SU-DHL-6 (cell line): Measurements from ENCODE around the gene STX8.

Source experiments
- EZH2phosphoT487 ChIP-seq: fragments of 200-600 bp; sonication (generic), shearing (Covaris generic); conservative IDR thresholded peaks from 2 replicates; pipeline ENCODE4 v1.6.1; 2018; ENCODE audit warnings: mild to moderate bottlenecking, antibody characterized with exemption, low read length, moderate library complexity, mixed read lengths
- TF ChIP-seq, protein P1 (sequence below): fragments of 200-600 bp; sonication (generic); IDR thresholded peaks from one replicate; pipeline ENCODE4 v1.5.1; 2017; ENCODE audit warnings: antibody characterized with exemption, mild to moderate bottlenecking, low read length, moderate library complexity; ENCODE audit not compliant: insufficient read depth, poor library complexity, severe bottlenecking

DNA sequence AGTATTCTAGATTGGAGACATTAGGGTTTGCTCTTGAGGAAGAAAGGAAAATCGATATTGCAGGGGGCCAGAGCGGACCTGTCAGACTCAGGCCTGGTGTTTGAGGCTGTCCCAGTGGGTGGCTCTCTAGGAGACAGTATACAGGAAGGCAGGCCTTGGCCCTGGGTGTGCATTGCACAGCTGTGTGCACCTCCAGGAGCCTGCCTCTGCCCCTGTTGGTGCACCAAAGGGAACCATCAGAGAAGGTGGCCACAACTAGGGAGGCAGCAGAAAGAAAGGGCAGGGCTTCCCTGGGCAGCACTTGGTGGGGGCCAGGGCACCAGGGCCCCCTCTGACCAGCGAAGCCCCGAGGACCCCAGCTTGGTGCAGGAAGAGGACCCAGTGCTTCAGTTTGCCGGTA is 366.3 kb downstream of the STX8 start:
- TF ChIP-seq, protein P1, sequence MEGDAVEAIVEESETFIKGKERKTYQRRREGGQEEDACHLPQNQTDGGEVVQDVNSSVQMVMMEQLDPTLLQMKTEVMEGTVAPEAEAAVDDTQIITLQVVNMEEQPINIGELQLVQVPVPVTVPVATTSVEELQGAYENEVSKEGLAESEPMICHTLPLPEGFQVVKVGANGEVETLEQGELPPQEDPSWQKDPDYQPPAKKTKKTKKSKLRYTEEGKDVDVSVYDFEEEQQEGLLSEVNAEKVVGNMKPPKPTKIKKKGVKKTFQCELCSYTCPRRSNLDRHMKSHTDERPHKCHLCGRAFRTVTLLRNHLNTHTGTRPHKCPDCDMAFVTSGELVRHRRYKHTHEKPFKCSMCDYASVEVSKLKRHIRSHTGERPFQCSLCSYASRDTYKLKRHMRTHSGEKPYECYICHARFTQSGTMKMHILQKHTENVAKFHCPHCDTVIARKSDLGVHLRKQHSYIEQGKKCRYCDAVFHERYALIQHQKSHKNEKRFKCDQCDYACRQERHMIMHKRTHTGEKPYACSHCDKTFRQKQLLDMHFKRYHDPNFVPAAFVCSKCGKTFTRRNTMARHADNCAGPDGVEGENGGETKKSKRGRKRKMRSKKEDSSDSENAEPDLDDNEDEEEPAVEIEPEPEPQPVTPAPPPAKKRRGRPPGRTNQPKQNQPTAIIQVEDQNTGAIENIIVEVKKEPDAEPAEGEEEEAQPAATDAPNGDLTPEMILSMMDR: no peak
- no peak for TF ChIP-seq EZH2phosphoT487
